ENCODE results near the gene KRT3. TPM values are rescaled to one million over a fixed set of nuclear protein-coding genes. Genes with fewer than 3 reads are reported as not detected.
"Not testable (repeated sequence)": the region's sequence is repeated elsewhere in the genome, so short reads cannot be mapped to it uniquely, and the experiment has no call there.

Gene KRT3
- total and polyA plus RNA-seq, 7 experiments from 2014 or later = not detected

- no peak overlapping the region for H3K4me3 ChIP-seq (ENCODE audit: low read length)
- Mint-ChIP-seq H3K9me3 (no peaks in the 10 kb centered on the region), H3K4me3 (no peak overlapping the region), H3K27ac (peak overlapping the region in 3 of 9 donors; percentile 4 to 19 (median 18)), H3K36me3 (peaks cover 0 to 4% (median 0%) of the 10 kb centered on the region in 5 donors), H3K4me1 (peaks cover 0 to 9% (median 7%) of the 10 kb centered on the region in 7 donors), H3K27me3 (peaks cover 0 to 6% (median 0%) of the 10 kb centered on the region in 5 donors)
- intact Hi-C loops (cut with micrococcal nuclease) = no loop called here
- ATAC-seq = no peak
- no peaks in the 10 kb centered on the region for H3K9me3 ChIP-seq (ENCODE audit: control insufficient read depth in 2 of 3, low read length in 3 of 3)
- CTCF ChIA-PET = interaction anchor here (1.4 kb wide), 1 partner anchor 81 kb away, joined by 3 read pairs; no protein-coding TSS in a partner anchor
- H3K4me1 ChIP-seq (ENCODE audit: control insufficient read depth in 2 of 2, insufficient read depth in 2 of 2, low read length in 2 of 2) = no peaks in the 10 kb centered on the region
- DNase-seq = no peak
- POLR2A ChIA-PET = interaction anchor here (0.6 to 0.7 kb wide), 2 partner anchors 40 to 158 kb away, joined by 3 to 4 read pairs; no protein-coding TSS in a partner anchor
- H3K36me3 ChIP-seq (ENCODE audit: control insufficient read depth in 2 of 3, insufficient read depth in 3 of 3, low read length in 3 of 3) = no peaks in the 10 kb centered on the region
- no peaks in the 10 kb centered on the region for H3K27me3 ChIP-seq (ENCODE audit: control insufficient read depth in 2 of 2, insufficient read depth in 2 of 2, low read length in 2 of 2)
- H3K27ac ChIP-seq (ENCODE audit: low read depth, low read length) = no peak overlapping the region
These were observed 3.0 kb upstream of the KRT3 start for GRCh38 chr12:52798671-52799504.

GRCh38 chr12:52798003-52798670 is 2.2 kb upstream of the KRT3 start:
- H3K9me3 ChIP-seq (ENCODE audit: control insufficient read depth in 2 of 3, low read length in 3 of 3) = no peaks in the 10 kb centered on the region
- H3K27me3 ChIP-seq (ENCODE audit: control insufficient read depth in 2 of 2, insufficient read depth in 2 of 2, low read length in 2 of 2) = no peaks in the 10 kb centered on the region
- no peak overlapping the region for H3K4me3 ChIP-seq (ENCODE audit: low read length)
- DNase-seq (no peak), ATAC-seq (no peak)
- no peak overlapping the region for H3K27ac ChIP-seq (ENCODE audit: low read depth, low read length)
- intact Hi-C loops (cut with micrococcal nuclease) = no loop called here
- H3K4me3 Mint-ChIP-seq = no peak overlapping the region
- ChIA-PET CTCF (interaction anchor here (1.4 kb wide), 1 partner anchor 82 kb away, joined by 3 read pairs; no protein-coding TSS in a partner anchor), POLR2A (no interaction called here)
- peaks cover 0 to 9% (median 7%) of the 10 kb centered on the region in 7 donors for H3K4me1 Mint-ChIP-seq
- peaks cover 0 to 3% (median 0%) of the 10 kb centered on the region in 5 donors for H3K36me3 Mint-ChIP-seq
- peak overlapping the region in 1 of 9 donors; percentile 26 for H3K27ac Mint-ChIP-seq
- H3K27me3 Mint-ChIP-seq = peaks cover 0 to 6% (median 0%) of the 10 kb centered on the region in 5 donors
- no peaks in the 10 kb centered on the region for H3K9me3 Mint-ChIP-seq
- H3K4me1 ChIP-seq (ENCODE audit: control insufficient read depth in 2 of 2, insufficient read depth in 2 of 2, low read length in 2 of 2) = no peaks in the 10 kb centered on the region
- no peaks in the 10 kb centered on the region for H3K36me3 ChIP-seq (ENCODE audit: control insufficient read depth in 2 of 3, insufficient read depth in 3 of 3, low read length in 3 of 3)

- Histone ChIP-seq H3K4me3 (ENCODE audit: low read length) (no peak overlapping the region), H3K9me3 (ENCODE audit: control insufficient read depth in 2 of 3, low read length in 3 of 3) (no peaks in the 10 kb centered on the region), H3K27ac (ENCODE audit: low read depth, low read length) (no peak overlapping the region), H3K4me1 (ENCODE audit: control insufficient read depth in 2 of 2, insufficient read depth in 2 of 2, low read length in 2 of 2) (no peaks in the 10 kb centered on the region), H3K36me3 (ENCODE audit: control insufficient read depth in 2 of 3, insufficient read depth in 3 of 3, low read length in 3 of 3) (no peaks in the 10 kb centered on the region), H3K27me3 (ENCODE audit: control insufficient read depth in 2 of 2, insufficient read depth in 2 of 2, low read length in 2 of 2) (no peaks in the 10 kb centered on the region)
- ATAC-seq (no peak), DNase-seq (no peak)
- no peak overlapping the region for H3K27ac Mint-ChIP-seq
- H3K36me3 Mint-ChIP-seq = no peaks in the 10 kb centered on the region
- peaks cover 0 to 11% (median 9%) of the 10 kb centered on the region in 7 donors for H3K4me1 Mint-ChIP-seq
- no peak overlapping the region for H3K4me3 Mint-ChIP-seq
- no peaks in the 10 kb centered on the region for H3K9me3 Mint-ChIP-seq
- POLR2A ChIA-PET = no interaction called here
- H3K27me3 Mint-ChIP-seq = peaks cover 0 to 8% (median 0%) of the 10 kb centered on the region in 5 donors
- intact Hi-C loops (cut with micrococcal nuclease) = no loop called here
- CTCF ChIA-PET = interaction anchor here (1.4 kb wide), 1 partner anchor 82 kb away, joined by 3 read pairs; no protein-coding TSS in a partner anchor
These were observed 1.6 kb upstream of the KRT3 start for GRCh38 chr12:52797529-52797894.

GRCh38 chr12:52796839-52797528 is 1.1 kb upstream of the KRT3 start:
- ATAC-seq (no peak), DNase-seq (no peak)
- Histone ChIP-seq H3K27ac (ENCODE audit: low read depth, low read length) (no peak overlapping the region), H3K4me1 (ENCODE audit: control insufficient read depth in 2 of 2, insufficient read depth in 2 of 2, low read length in 2 of 2) (no peaks in the 10 kb centered on the region), H3K4me3 (ENCODE audit: low read length) (no peak overlapping the region), H3K9me3 (ENCODE audit: control insufficient read depth in 2 of 3, low read length in 3 of 3) (no peaks in the 10 kb centered on the region), H3K27me3 (ENCODE audit: control insufficient read depth in 2 of 2, insufficient read depth in 2 of 2, low read length in 2 of 2) (no peaks in the 10 kb centered on the region), H3K36me3 (ENCODE audit: control insufficient read depth in 2 of 3, insufficient read depth in 3 of 3, low read length in 3 of 3) (no peaks in the 10 kb centered on the region)
- POLR2A ChIA-PET = interaction anchor here (0.8 kb wide), 1 partner anchor 275 kb away, joined by 3 read pairs; no protein-coding TSS in a partner anchor
- Mint-ChIP-seq H3K27ac (no peak overlapping the region), H3K27me3 (peaks cover 0 to 10% (median 0%) of the 10 kb centered on the region in 5 donors), H3K4me3 (no peak overlapping the region), H3K9me3 (no peaks in the 10 kb centered on the region), H3K36me3 (no peaks in the 10 kb centered on the region), H3K4me1 (peaks cover 0 to 13% (median 9%) of the 10 kb centered on the region in 7 donors)
- intact Hi-C loops (cut with micrococcal nuclease) = no loop called here
- CTCF ChIA-PET = interaction anchor here (1.4 kb wide), 1 partner anchor 83 kb away, joined by 3 read pairs; no protein-coding TSS in a partner anchor

GRCh38 chr12:52796429-52796794 is 495 bp upstream of the KRT3 start:
- Histone ChIP-seq H3K27me3 (ENCODE audit: control insufficient read depth in 2 of 2, insufficient read depth in 2 of 2, low read length in 2 of 2) (no peaks in the 10 kb centered on the region), H3K9me3 (ENCODE audit: control insufficient read depth in 2 of 3, low read length in 3 of 3) (no peaks in the 10 kb centered on the region), H3K36me3 (ENCODE audit: control insufficient read depth in 2 of 3, insufficient read depth in 3 of 3, low read length in 3 of 3) (no peaks in the 10 kb centered on the region), H3K4me1 (ENCODE audit: control insufficient read depth in 2 of 2, insufficient read depth in 2 of 2, low read length in 2 of 2) (no peaks in the 10 kb centered on the region), H3K27ac (ENCODE audit: low read depth, low read length) (no peak overlapping the region), H3K4me3 (ENCODE audit: low read length) (no peak overlapping the region)
- ChIA-PET CTCF (no interaction called here), POLR2A (interaction anchor here (0.8 kb wide), 1 partner anchor 274 kb away, joined by 3 read pairs; no protein-coding TSS in a partner anchor)
- H3K27me3 Mint-ChIP-seq = peaks cover 0 to 16% (median 0%) of the 10 kb centered on the region in 5 donors
- no peak overlapping the region for H3K4me3 Mint-ChIP-seq
- no peaks in the 10 kb centered on the region for H3K36me3 Mint-ChIP-seq
- DNase-seq = no peak
- peaks cover 0 to 18% (median 11%) of the 10 kb centered on the region in 7 donors for H3K4me1 Mint-ChIP-seq
- H3K27ac Mint-ChIP-seq = no peak overlapping the region
- no peaks in the 10 kb centered on the region for H3K9me3 Mint-ChIP-seq
- no peak for ATAC-seq
- intact Hi-C loops (cut with micrococcal nuclease) = no loop called here

- H3K36me3 Mint-ChIP-seq; H3K27ac Mint-ChIP-seq; H3K9me3 Mint-ChIP-seq; POLR2A ChIA-PET; H3K4me1 ChIP-seq (ENCODE audit: control insufficient read depth in 2 of 2, insufficient read depth in 2 of 2, low read length in 2 of 2); H3K27me3 ChIP-seq (ENCODE audit: control insufficient read depth in 2 of 2, insufficient read depth in 2 of 2, low read length in 2 of 2); H3K36me3 ChIP-seq (ENCODE audit: control insufficient read depth in 2 of 3, insufficient read depth in 3 of 3, low read length in 3 of 3); H3K4me3 ChIP-seq (ENCODE audit: low read length); H3K27ac ChIP-seq (ENCODE audit: low read depth, low read length); ATAC-seq; DNase-seq; intact Hi-C loops (cut with micrococcal nuclease); H3K4me3 Mint-ChIP-seq; H3K9me3 ChIP-seq (ENCODE audit: control insufficient read depth in 2 of 3, low read length in 3 of 3): not testable (repeated sequence)
- CTCF ChIA-PET = interaction anchor here (1.1 kb wide), 1 partner anchor 84 kb away, joined by 3 read pairs; no protein-coding TSS in a partner anchor
- peaks cover 0 to 21% (median 14%) of the 10 kb centered on the region in 7 donors for H3K4me1 Mint-ChIP-seq
- H3K27me3 Mint-ChIP-seq = peaks cover 4 to 23% (median 6%) of the 10 kb centered on the region in 5 donors
These were observed 614 bp downstream of the KRT3 start for GRCh38 chr12:52795332-52795674.

Data from naive thymus-derived CD4-positive, alpha-beta T cell (primary cell).